ENCODE measurements around the gene LNX1. TPM values are rescaled to one million over a fixed set of nuclear protein-coding genes. Genes with fewer than 3 reads are reported as not detected.

LNX1 gene
- total and polyA plus RNA-seq, 2 donors = 1.6 to 6.4 TPM

DNA sequence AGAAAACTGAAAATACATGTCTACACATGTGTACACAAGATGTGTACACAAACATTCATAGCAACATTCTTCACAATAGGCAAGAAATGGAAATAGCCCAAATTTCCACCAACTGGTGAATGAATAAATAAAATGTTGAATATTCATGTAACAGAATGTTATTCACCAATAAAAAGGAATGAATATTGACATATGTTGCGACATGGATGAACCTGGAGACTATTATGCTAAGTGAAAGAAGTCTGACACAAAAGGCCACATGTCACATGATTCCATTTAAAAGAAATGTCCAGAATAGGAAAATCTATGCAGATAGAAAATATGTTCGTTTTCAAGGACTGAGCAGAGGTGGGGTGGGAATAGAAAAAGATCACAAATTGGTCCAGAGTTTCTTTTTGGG lies 34.6 kb upstream of the LNX1 start:
- WGBS = 95% methylated on average over 2 of the region's 2 CpGs
- Histone ChIP-seq H3K4me3 (ENCODE audit: low read length in 2 of 2) (no peak overlapping the region), H3K9me3 (ENCODE audit: control insufficient read depth in 2 of 2, insufficient read depth in 1 of 2, low read length in 1 of 2) (no peaks in the 10 kb centered on the region)

DNA sequence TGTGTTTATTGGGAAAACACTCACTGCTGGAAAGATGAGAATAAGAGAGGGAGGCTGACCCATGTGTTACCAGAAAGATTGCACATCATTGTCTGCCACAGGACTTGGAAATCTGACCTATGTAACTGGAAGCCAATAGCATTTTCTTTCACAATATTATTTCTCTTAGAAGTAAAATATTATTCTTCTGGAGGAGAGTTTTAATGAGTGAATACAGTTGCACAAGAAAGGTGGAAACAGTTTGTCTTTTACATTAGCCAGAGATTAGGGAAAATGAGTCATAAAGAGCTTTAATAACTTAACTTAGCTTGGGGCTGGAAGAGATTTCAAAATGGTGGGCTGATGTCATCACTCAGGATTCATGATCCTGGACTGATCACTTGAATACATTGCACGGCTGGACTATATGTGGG lies 31.5 kb upstream of the LNX1 start:
- Histone ChIP-seq H3K27ac (ENCODE audit: low read depth in 1 of 2, low read length in 1 of 2) (no peak overlapping the region), H3K36me3 (ENCODE audit: control insufficient read depth in 2 of 2, insufficient read depth in 2 of 2, low read length in 1 of 2) (no peaks in the 10 kb centered on the region), H3K4me1 (ENCODE audit: control insufficient read depth in 2 of 2, insufficient read depth in 2 of 2, low read length in 2 of 2) (no peaks in the 10 kb centered on the region), H3K9me3 (ENCODE audit: control insufficient read depth in 2 of 2, insufficient read depth in 1 of 2, low read length in 1 of 2) (no peaks in the 10 kb centered on the region), H3K27me3 (ENCODE audit: control insufficient read depth in 2 of 2, insufficient read depth in 1 of 2, low read length in 1 of 2) (no peaks in the 10 kb centered on the region), H3K4me3 (ENCODE audit: low read length in 2 of 2) (no peak overlapping the region)
- 98% methylated on average over 1 of the region's 1 CpG for WGBS
- DNase-seq (ENCODE audit: low read depth in 6 of 9, low spot score in 9 of 9) = no peak

More for the DNA sequence above, 34.6 kb upstream of the LNX1 start:
- Histone ChIP-seq H3K4me1 (ENCODE audit: control insufficient read depth in 2 of 2, insufficient read depth in 2 of 2, low read length in 2 of 2) (no peaks in the 10 kb centered on the region), H3K27me3 (ENCODE audit: control insufficient read depth in 2 of 2, insufficient read depth in 1 of 2, low read length in 1 of 2) (peaks cover 0 to 2% of the 10 kb centered on the region in 2 donors), H3K36me3 (ENCODE audit: control insufficient read depth in 2 of 2, insufficient read depth in 2 of 2, low read length in 1 of 2) (no peaks in the 10 kb centered on the region), H3K27ac (ENCODE audit: low read depth in 1 of 2, low read length in 1 of 2) (no peak overlapping the region)
- DNase-seq (ENCODE audit: low read depth in 6 of 9, low spot score in 9 of 9) = no peak

DNA sequence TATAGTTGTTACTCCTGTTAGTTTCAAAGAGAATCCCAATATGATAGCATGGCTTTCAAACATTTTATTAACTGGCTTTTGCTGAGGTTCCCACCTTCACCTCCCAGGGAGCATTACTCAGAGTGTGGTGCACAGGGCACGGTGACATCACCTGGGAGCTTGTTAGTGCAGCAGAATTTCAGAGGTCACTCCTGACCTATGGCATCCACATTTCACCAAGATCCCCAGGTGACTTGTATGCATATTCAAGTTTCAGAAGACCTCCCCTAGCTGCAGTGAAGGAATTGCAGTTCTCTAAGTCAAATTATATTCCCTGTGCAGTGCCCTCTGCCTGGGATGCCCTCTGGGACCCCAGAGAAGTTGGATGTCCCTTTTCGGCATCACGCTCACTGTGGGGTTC lies 29.7 kb upstream of the LNX1 start:
- no peaks in the 10 kb centered on the region for H3K27me3 ChIP-seq (ENCODE audit: control insufficient read depth in 2 of 2, insufficient read depth in 1 of 2, low read length in 1 of 2)
- no peaks in the 10 kb centered on the region for H3K4me1 ChIP-seq (ENCODE audit: control insufficient read depth in 2 of 2, insufficient read depth in 2 of 2, low read length in 2 of 2)
- H3K36me3 ChIP-seq (ENCODE audit: control insufficient read depth in 2 of 2, insufficient read depth in 2 of 2, low read length in 1 of 2) = no peaks in the 10 kb centered on the region
- no peaks in the 10 kb centered on the region for H3K9me3 ChIP-seq (ENCODE audit: control insufficient read depth in 2 of 2, insufficient read depth in 1 of 2, low read length in 1 of 2)
- 97% methylated on average over 3 of the region's 3 CpGs for WGBS
- no peak overlapping the region for H3K4me3 ChIP-seq (ENCODE audit: low read length in 2 of 2)
- DNase-seq (ENCODE audit: low read depth in 6 of 9, low spot score in 9 of 9) = no peak
- H3K27ac ChIP-seq (ENCODE audit: low read depth in 1 of 2, low read length in 1 of 2) = no peak overlapping the region

DNA sequence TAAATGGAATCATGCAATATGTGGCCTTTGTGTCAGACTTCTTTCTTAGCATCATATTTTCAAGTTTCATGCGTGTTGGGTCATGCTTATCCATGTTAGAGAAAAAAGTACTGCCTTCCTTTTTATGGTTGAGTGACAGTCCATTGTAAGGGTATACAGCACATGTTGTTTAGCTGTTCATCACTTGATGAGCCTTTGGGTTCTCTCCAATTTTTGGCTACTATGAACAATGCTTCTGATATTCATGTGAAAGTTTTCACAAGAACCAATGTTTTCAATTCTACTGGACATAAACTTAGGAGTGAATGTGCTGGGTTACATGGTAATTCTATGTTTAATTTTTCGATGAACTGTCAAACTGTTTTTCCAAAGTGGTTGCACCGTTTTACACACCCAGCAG lies 28.1 kb upstream of the LNX1 start:
- DNase-seq (ENCODE audit: low read depth in 6 of 9, low spot score in 9 of 9) = peak in 1 of 9 donors; percentile 7
- 91% methylated on average over 3 of the region's 3 CpGs for whole genome bisulfite sequencing
- Histone ChIP-seq H3K4me1 (ENCODE audit: control insufficient read depth in 2 of 2, insufficient read depth in 2 of 2, low read length in 2 of 2) (no peaks in the 10 kb centered on the region), H3K27ac (ENCODE audit: low read depth in 1 of 2, low read length in 1 of 2) (no peak overlapping the region), H3K9me3 (ENCODE audit: control insufficient read depth in 2 of 2, insufficient read depth in 1 of 2, low read length in 1 of 2) (no peaks in the 10 kb centered on the region), H3K36me3 (ENCODE audit: control insufficient read depth in 2 of 2, insufficient read depth in 2 of 2, low read length in 1 of 2) (no peaks in the 10 kb centered on the region), H3K4me3 (ENCODE audit: low read length in 2 of 2) (no peak overlapping the region), H3K27me3 (ENCODE audit: control insufficient read depth in 2 of 2, insufficient read depth in 1 of 2, low read length in 1 of 2) (no peaks in the 10 kb centered on the region)

DNA sequence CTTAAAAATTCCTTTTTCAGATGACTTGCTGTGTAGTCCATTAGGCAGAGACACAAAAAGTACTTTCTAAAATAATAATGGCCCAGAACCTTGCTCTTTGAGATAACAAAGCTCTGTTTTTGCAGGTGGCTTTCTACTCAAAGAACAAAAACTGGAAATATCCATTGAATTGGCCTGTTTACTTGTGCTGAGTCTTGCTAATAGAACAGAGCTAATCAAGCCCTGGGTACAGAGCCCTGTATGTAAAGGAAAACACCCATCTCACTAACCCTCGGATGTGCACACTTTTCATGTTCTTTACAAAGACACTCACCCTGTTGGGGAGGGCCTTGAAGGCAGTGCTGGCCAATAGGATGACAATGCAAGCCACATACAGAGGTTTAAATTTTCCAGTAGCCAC lies 27.0 kb upstream of the LNX1 start:
- H3K27ac ChIP-seq (ENCODE audit: low read depth in 1 of 2, low read length in 1 of 2) = no peak overlapping the region
- no peaks in the 10 kb centered on the region for H3K27me3 ChIP-seq (ENCODE audit: control insufficient read depth in 2 of 2, insufficient read depth in 1 of 2, low read length in 1 of 2)
- WGBS = 94% methylated on average over 1 of the region's 1 CpG
- no peaks in the 10 kb centered on the region for H3K36me3 ChIP-seq (ENCODE audit: control insufficient read depth in 2 of 2, insufficient read depth in 2 of 2, low read length in 1 of 2)
- DNase-seq (ENCODE audit: low read depth in 6 of 9, low spot score in 9 of 9) = no peak
- H3K4me3 ChIP-seq (ENCODE audit: low read length in 2 of 2) = no peak overlapping the region
- H3K9me3 ChIP-seq (ENCODE audit: control insufficient read depth in 2 of 2, insufficient read depth in 1 of 2, low read length in 1 of 2) = no peaks in the 10 kb centered on the region
- no peaks in the 10 kb centered on the region for H3K4me1 ChIP-seq (ENCODE audit: control insufficient read depth in 2 of 2, insufficient read depth in 2 of 2, low read length in 2 of 2)

DNA sequence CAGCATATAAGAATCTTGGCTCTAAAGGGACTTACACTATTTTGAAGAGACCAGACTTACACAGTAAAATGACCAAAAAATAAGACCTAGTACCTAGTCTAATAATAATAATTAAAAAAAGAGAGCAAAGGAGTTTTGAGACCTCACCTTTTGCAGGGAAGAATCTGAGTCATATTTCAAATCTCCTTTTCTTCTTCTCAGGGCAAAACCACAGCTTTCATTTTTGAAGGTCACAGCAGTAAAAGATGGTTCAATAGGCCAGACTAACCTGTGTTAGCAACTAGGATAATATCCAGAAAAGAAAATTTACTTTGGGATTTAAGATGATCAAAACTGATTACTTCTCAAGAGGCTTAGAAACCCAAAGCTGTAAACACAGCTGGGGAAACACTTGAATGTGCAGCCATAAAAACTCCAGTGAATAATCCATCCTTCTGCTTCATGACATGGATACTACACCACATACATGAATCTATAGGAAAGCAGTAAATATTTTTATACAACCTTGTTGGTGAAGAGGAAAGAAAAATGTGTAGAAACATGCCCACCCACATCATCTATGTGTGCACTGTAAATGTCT lies 25.9 kb upstream of the LNX1 start:
- DNase-seq (ENCODE audit: low read depth in 6 of 9, low spot score in 9 of 9) = no peak
- Histone ChIP-seq H3K4me3 (ENCODE audit: low read length in 2 of 2) (no peak overlapping the region), H3K27me3 (ENCODE audit: control insufficient read depth in 2 of 2, insufficient read depth in 1 of 2, low read length in 1 of 2) (no peaks in the 10 kb centered on the region), H3K4me1 (ENCODE audit: control insufficient read depth in 2 of 2, insufficient read depth in 2 of 2, low read length in 2 of 2) (no peaks in the 10 kb centered on the region), H3K9me3 (ENCODE audit: control insufficient read depth in 2 of 2, insufficient read depth in 1 of 2, low read length in 1 of 2) (no peaks in the 10 kb centered on the region), H3K27ac (ENCODE audit: low read depth in 1 of 2, low read length in 1 of 2) (no peak overlapping the region), H3K36me3 (ENCODE audit: control insufficient read depth in 2 of 2, insufficient read depth in 2 of 2, low read length in 1 of 2) (no peaks in the 10 kb centered on the region)

DNA sequence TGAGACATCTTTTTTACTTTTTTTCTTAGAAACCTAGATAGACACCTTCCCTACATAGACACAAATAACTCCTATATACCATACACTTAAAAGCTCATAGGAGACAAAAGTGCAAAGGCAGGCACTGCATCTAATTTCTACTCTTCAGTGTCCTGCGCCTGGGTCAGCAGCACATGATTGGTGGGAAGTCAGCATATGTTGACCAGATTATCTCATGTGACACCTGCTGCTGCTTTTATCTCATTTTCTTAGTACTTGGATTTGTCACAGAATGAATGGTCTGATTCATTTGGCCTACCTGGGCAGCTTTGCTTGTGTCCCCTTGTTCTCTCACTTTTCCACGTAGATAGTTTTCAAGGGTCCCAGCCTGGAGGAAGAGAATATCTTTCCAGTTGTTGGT lies 24.9 kb upstream of the LNX1 start:
- no peaks in the 10 kb centered on the region for H3K27me3 ChIP-seq (ENCODE audit: control insufficient read depth in 2 of 2, insufficient read depth in 1 of 2, low read length in 1 of 2)
- no peaks in the 10 kb centered on the region for H3K4me1 ChIP-seq (ENCODE audit: control insufficient read depth in 2 of 2, insufficient read depth in 2 of 2, low read length in 2 of 2)
- no peak overlapping the region for H3K27ac ChIP-seq (ENCODE audit: low read depth in 1 of 2, low read length in 1 of 2)
- no peak for DNase-seq (ENCODE audit: low read depth in 6 of 9, low spot score in 9 of 9)
- no peaks in the 10 kb centered on the region for H3K36me3 ChIP-seq (ENCODE audit: control insufficient read depth in 2 of 2, insufficient read depth in 2 of 2, low read length in 1 of 2)
- H3K4me3 ChIP-seq (ENCODE audit: low read length in 2 of 2) = no peak overlapping the region
- H3K9me3 ChIP-seq (ENCODE audit: control insufficient read depth in 2 of 2, insufficient read depth in 1 of 2, low read length in 1 of 2) = no peaks in the 10 kb centered on the region
- WGBS = 96% methylated on average over 2 of the region's 2 CpGs

DNA sequence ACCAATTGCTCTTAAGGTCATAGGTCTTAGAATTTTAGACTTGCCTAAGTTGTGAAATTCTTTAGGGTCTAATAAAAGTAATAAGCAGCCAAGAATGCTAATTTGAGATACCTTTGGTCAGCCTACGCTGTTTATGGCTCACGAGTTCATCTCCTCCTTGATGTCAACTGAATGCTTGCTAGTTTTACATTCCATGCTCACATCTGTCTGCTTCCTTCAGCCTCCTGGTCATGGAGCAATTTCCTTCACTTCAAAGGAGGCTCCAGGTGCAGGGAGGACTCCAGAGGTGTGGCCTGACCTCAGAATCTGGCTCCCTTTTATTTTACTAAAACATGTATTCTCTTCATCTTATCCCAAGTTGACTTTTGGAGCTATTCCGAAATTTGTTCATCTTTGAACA lies 23.3 kb upstream of the LNX1 start:
- no peak for DNase-seq (ENCODE audit: low read depth in 6 of 9, low spot score in 9 of 9)
- no peaks in the 10 kb centered on the region for H3K36me3 ChIP-seq (ENCODE audit: control insufficient read depth in 2 of 2, insufficient read depth in 2 of 2, low read length in 1 of 2)
- H3K27ac ChIP-seq (ENCODE audit: low read depth in 1 of 2, low read length in 1 of 2) = no peak overlapping the region
- H3K27me3 ChIP-seq (ENCODE audit: control insufficient read depth in 2 of 2, insufficient read depth in 1 of 2, low read length in 1 of 2) = no peaks in the 10 kb centered on the region
- H3K9me3 ChIP-seq (ENCODE audit: control insufficient read depth in 2 of 2, insufficient read depth in 1 of 2, low read length in 1 of 2) = no peaks in the 10 kb centered on the region
- 90% methylated on average over 3 of the region's 3 CpGs for WGBS
- no peak overlapping the region for H3K4me3 ChIP-seq (ENCODE audit: low read length in 2 of 2)
- no peaks in the 10 kb centered on the region for H3K4me1 ChIP-seq (ENCODE audit: control insufficient read depth in 2 of 2, insufficient read depth in 2 of 2, low read length in 2 of 2)

DNA sequence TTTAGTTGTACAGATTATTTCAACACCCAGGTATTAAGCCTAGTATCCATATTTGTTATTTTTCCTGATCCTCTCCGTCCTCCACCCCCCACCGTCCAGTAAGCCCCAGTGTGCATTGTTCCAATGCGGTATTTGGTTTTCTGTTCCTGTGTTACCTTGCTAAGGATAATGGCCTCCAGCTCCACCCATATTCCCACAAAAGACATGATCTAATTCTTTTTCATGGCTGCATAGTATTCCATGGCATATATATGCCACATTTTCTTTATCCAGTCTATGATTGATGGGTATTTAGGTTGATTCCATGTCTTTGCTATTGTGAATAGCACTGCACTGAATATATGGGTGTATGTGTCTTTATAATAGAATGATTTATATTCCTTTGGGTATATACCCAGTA lies 22.1 kb upstream of the LNX1 start:
- H3K4me1 ChIP-seq (ENCODE audit: control insufficient read depth in 2 of 2, insufficient read depth in 2 of 2, low read length in 2 of 2) = no peaks in the 10 kb centered on the region
- no peak for DNase-seq (ENCODE audit: low read depth in 6 of 9, low spot score in 9 of 9)
- H3K4me3 ChIP-seq (ENCODE audit: low read length in 2 of 2) = no peak overlapping the region
- H3K9me3 ChIP-seq (ENCODE audit: control insufficient read depth in 2 of 2, insufficient read depth in 1 of 2, low read length in 1 of 2) = no peaks in the 10 kb centered on the region
- WGBS = 97% methylated on average over 3 of the region's 3 CpGs
- no peaks in the 10 kb centered on the region for H3K27me3 ChIP-seq (ENCODE audit: control insufficient read depth in 2 of 2, insufficient read depth in 1 of 2, low read length in 1 of 2)
- H3K36me3 ChIP-seq (ENCODE audit: control insufficient read depth in 2 of 2, insufficient read depth in 2 of 2, low read length in 1 of 2) = no peaks in the 10 kb centered on the region
- no peak overlapping the region for H3K27ac ChIP-seq (ENCODE audit: low read depth in 1 of 2, low read length in 1 of 2)

DNA sequence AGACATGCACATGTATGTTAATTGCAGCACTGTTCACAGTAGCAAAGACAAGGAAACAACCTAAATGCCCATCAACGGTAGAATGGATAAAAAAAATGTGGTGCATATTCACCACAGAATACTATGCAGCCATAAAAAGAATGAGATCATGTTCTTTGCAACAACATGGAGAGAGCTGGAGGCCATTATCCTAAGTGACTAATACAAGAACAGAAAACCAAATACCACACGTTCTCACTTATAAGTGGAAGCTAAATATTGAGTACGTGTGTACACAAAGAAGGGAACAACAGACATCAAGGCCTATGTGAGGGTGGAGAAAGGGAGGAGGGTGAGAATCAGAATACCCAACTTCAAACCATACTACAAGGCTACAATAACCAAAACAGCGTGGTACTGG lies 17.4 kb upstream of the LNX1 start:
- H3K4me3 ChIP-seq (ENCODE audit: low read length in 2 of 2) = no peak overlapping the region
- H3K36me3 ChIP-seq (ENCODE audit: control insufficient read depth in 2 of 2, insufficient read depth in 2 of 2, low read length in 1 of 2) = no peaks in the 10 kb centered on the region
- no peaks in the 10 kb centered on the region for H3K27me3 ChIP-seq (ENCODE audit: control insufficient read depth in 2 of 2, insufficient read depth in 1 of 2, low read length in 1 of 2)
- no peak for DNase-seq (ENCODE audit: low read depth in 6 of 9, low spot score in 9 of 9)
- no peak overlapping the region for H3K27ac ChIP-seq (ENCODE audit: low read depth in 1 of 2, low read length in 1 of 2)
- no peaks in the 10 kb centered on the region for H3K4me1 ChIP-seq (ENCODE audit: control insufficient read depth in 2 of 2, insufficient read depth in 2 of 2, low read length in 2 of 2)
- 94% methylated on average over 4 of the region's 4 CpGs for whole genome bisulfite sequencing
- H3K9me3 ChIP-seq (ENCODE audit: control insufficient read depth in 2 of 2, insufficient read depth in 1 of 2, low read length in 1 of 2) = no peaks in the 10 kb centered on the region

Data from thymus (tissue), 11 donors.